Progenitor cell of endocrine pancreas (in vitro differentiated cells): Measurements from ENCODE around the gene DUOXA1. TPM values are rescaled to one million over a fixed set of nuclear protein-coding genes. Genes with fewer than 3 reads are reported as not detected.
"Not testable (repeated sequence)": the region's sequence is repeated elsewhere in the genome, so short reads cannot be mapped to it uniquely, and the experiment has no call there.

Source experiments
- DNase-seq: peaks from one replicate; pipeline ENCODE4 v3.0.0; 2021; ENCODE audit warnings: low spot score; ENCODE audit not compliant: unreplicated experiment
- H3K27ac Mint-ChIP-seq: 2 replicates; pipeline ENCODE4 v1.8.0; 2021; ENCODE audit warnings: mild to moderate bottlenecking, moderate library complexity, mixed read lengths
- H3K27me3 Mint-ChIP-seq: 2 replicates; pipeline ENCODE4 v1.8.0; 2021; ENCODE audit warnings: mixed read lengths
- H3K36me3 Mint-ChIP-seq: 2 replicates; pipeline ENCODE4 v1.8.0; 2022; ENCODE audit warnings: mixed read lengths; ENCODE audit not compliant: insufficient read depth
- H3K4me1 Mint-ChIP-seq: 2 replicates; pipeline ENCODE4 v1.8.0; 2021; ENCODE audit warnings: low read depth, mixed read lengths
- H3K4me3 Mint-ChIP-seq: 2 replicates; pipeline ENCODE4 v1.8.0; 2021; ENCODE audit warnings: low read depth, mild to moderate bottlenecking, moderate library complexity, mixed read lengths
- H3K9me3 Mint-ChIP-seq: 2 replicates; pipeline ENCODE4 v1.8.0; 2021; ENCODE audit warnings: low read depth, mixed read lengths
- CTCF ChIP-seq: fragments of 200-600 bp; sonication (generic); IDR thresholded peaks from one replicate; pipeline ENCODE4 v1.5.0; 2021; ENCODE audit warnings: antibody characterized with exemption, mild to moderate bottlenecking; ENCODE audit not compliant: unreplicated experiment
- total RNA-seq: library from RNA; stranded (reverse); gene quantifications from 2 replicates; pipeline ENCODE4 v1.2.1, GENCODE V29; 2021

The DUOXA1 gene
- total RNA-seq, 1 donor from 2014 or later, result 1.3 TPM

GRCh38 chr15:45140557-45141250 is 11.0 kb upstream of the DUOXA1 start:
- no peak overlapping the region for H3K4me3 Mint-ChIP-seq
- TF ChIP-seq CTCF, result no peak
- DNase-seq, result no peak
- H3K27ac Mint-ChIP-seq, result no peak overlapping the region
- peaks cover 26% of the 10 kb centered on the region for H3K27me3 Mint-ChIP-seq
- H3K9me3 Mint-ChIP-seq, result no peaks in the 10 kb centered on the region
- H3K36me3 Mint-ChIP-seq, result no peaks in the 10 kb centered on the region
- H3K4me1 Mint-ChIP-seq, result no peaks in the 10 kb centered on the region

GRCh38 chr15:45139770-45140169 is 10.1 kb upstream of the DUOXA1 start:
- DNase-seq, result no peak
- TF ChIP-seq CTCF, result no peak
- H3K4me1 Mint-ChIP-seq, result no peaks in the 10 kb centered on the region
- no peak overlapping the region for H3K4me3 Mint-ChIP-seq
- H3K36me3 Mint-ChIP-seq, result no peaks in the 10 kb centered on the region
- no peak overlapping the region for H3K27ac Mint-ChIP-seq
- H3K9me3 Mint-ChIP-seq, result no peaks in the 10 kb centered on the region
- H3K27me3 Mint-ChIP-seq, result peaks cover 24% of the 10 kb centered on the region

- Mint-ChIP-seq H3K27ac (no peak overlapping the region), H3K9me3 (no peaks in the 10 kb centered on the region), H3K27me3 (peaks cover 27% of the 10 kb centered on the region), H3K36me3 (peaks cover 1% of the 10 kb centered on the region), H3K4me3 (no peak overlapping the region), H3K4me1 (peaks cover 1% of the 10 kb centered on the region)
- TF ChIP-seq CTCF, result no peak
- DNase-seq, result no peak
Observed at GRCh38 chr15:45138814-45139765, 9.4 kb upstream of the DUOXA1 start.

GRCh38 chr15:45137703-45138102 is 8.0 kb upstream of the DUOXA1 start:
- TF ChIP-seq CTCF, result no peak
- H3K27ac Mint-ChIP-seq, result no peak overlapping the region
- H3K27me3 Mint-ChIP-seq, result peaks cover 38% of the 10 kb centered on the region
- no peak overlapping the region for H3K4me3 Mint-ChIP-seq
- no peaks in the 10 kb centered on the region for H3K9me3 Mint-ChIP-seq
- peaks cover 1% of the 10 kb centered on the region for H3K36me3 Mint-ChIP-seq
- DNase-seq, result no peak
- peaks cover 1% of the 10 kb centered on the region for H3K4me1 Mint-ChIP-seq

GRCh38 chr15:45136378-45136764 is 6.7 kb upstream of the DUOXA1 start:
- Mint-ChIP-seq H3K36me3 (peaks cover 1% of the 10 kb centered on the region), H3K27me3 (peaks cover 49% of the 10 kb centered on the region), H3K27ac (peak overlapping the region; percentile 59), H3K9me3 (no peaks in the 10 kb centered on the region), H3K4me3 (no peak overlapping the region), H3K4me1 (peaks cover 5% of the 10 kb centered on the region)
- TF ChIP-seq CTCF, result peak; percentile 40
- no peak for DNase-seq

GRCh38 chr15:45135705-45136377 is 6.2 kb upstream of the DUOXA1 start:
- H3K9me3 Mint-ChIP-seq, DNase-seq, H3K4me3 Mint-ChIP-seq, H3K36me3 Mint-ChIP-seq, H3K4me1 Mint-ChIP-seq: not testable (repeated sequence)
- H3K27ac Mint-ChIP-seq, result peak overlapping the region; percentile 59
- H3K27me3 Mint-ChIP-seq, result peaks cover 54% of the 10 kb centered on the region
